ENCODE data around the gene MCM6.
A peak's percentile ranks its signal among the peaks of the same experiment; 100 is the strongest.
"Not testable (repeated sequence)": the region's sequence is repeated elsewhere in the genome, so short reads cannot be mapped to it uniquely, and the experiment has no call there.

Gene MCM6

GRCh38 chr2:135818937-135819610 lies 57.2 kb downstream of the MCM6 start:
- DNase-seq, result peak; percentile 4

- DNase-seq, result no peak
Measured at GRCh38 chr2:135817951-135818350, 58.3 kb downstream of the MCM6 start.

- no peak for DNase-seq
Measured at GRCh38 chr2:135817466-135817865, 58.8 kb downstream of the MCM6 start.

- no peak for DNase-seq
Measured at GRCh38 chr2:135815269-135815668, 61.0 kb downstream of the MCM6 start.

GRCh38 chr2:135812907-135813511 lies 63.2 kb downstream of the MCM6 start:
- no peak for DNase-seq

- not testable (repeated sequence) for DNase-seq
Measured at GRCh38 chr2:135807874-135808273, 68.4 kb downstream of the MCM6 start.

- DNase-seq, result no peak
Measured at GRCh38 chr2:135803278-135803677, 73.0 kb downstream of the MCM6 start.

- DNase-seq, result no peak
Measured at GRCh38 chr2:135802350-135802749, 73.9 kb downstream of the MCM6 start.

- DNase-seq, result no peak
Measured at GRCh38 chr2:135800513-135801460, 75.5 kb downstream of the MCM6 start.

- DNase-seq, result no peak
Measured at GRCh38 chr2:135799738-135800137, 76.5 kb downstream of the MCM6 start.

- DNase-seq, result no peak
Measured at GRCh38 chr2:135798762-135799161, 77.5 kb downstream of the MCM6 start.

- DNase-seq, result no peak
Measured at GRCh38 chr2:135798275-135798705, 78.0 kb downstream of the MCM6 start.

- peak; percentile 75 for DNase-seq
Measured at GRCh38 chr2:135797497-135798274, 78.6 kb downstream of the MCM6 start.

GRCh38 chr2:135796606-135797005 lies 79.6 kb downstream of the MCM6 start:
- no peak for DNase-seq

GRCh38 chr2:135795641-135796040 lies 80.6 kb downstream of the MCM6 start:
- not testable (repeated sequence) for DNase-seq

- no peak for DNase-seq
Measured at GRCh38 chr2:135792401-135793150, 83.7 kb downstream of the MCM6 start.

- no peak for DNase-seq
Measured at GRCh38 chr2:135791418-135792190, 84.6 kb downstream of the MCM6 start.

- DNase-seq, result no peak
Measured at GRCh38 chr2:135790423-135790822, 85.8 kb downstream of the MCM6 start.

Measured in CD4-positive, alpha-beta T cell treated with Interleukin-12 subunit alpha and Interleukin-12 subunit beta, for 1 hour (primary cell).